ENCODE data around the gene AKAP12. TPM values are rescaled to one million over a fixed set of nuclear protein-coding genes. Genes with fewer than 3 reads are reported as not detected.

Gene AKAP12
- total RNA-seq, 2 donors from 2014 or later, result 4.7 TPM; not detected in 1

DNA sequence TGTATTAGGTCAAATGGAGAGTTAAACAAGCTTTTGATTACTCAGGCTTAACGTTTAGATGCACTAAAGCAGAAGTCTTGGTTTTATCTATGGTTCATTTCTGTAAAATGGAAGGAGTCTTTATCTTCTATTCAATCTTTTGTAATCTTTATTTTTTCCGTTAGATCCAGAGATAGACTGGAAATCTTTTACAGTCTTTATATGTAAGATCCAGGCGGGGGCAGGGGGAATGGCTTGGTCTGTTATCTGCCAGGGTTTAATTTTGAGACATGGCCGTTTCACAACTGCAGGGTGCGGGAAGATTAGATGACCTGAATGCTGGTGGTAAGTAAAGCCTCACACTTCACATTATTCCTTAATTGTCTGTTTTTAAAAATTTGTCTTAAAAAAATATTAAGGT is 3.7 kb downstream of the AKAP12 start:
- Mint-ChIP-seq H3K9me3 (no peaks in the 10 kb centered on the region), H3K36me3 (peaks cover 5% of the 10 kb centered on the region), H3K27me3 (peaks cover 39 to 44% of the 10 kb centered on the region in 2 donors), H3K4me3 (peak overlapping the region; percentile 45), H3K27ac (no peak overlapping the region), H3K4me1 (ENCODE audit: low read depth in 2 of 2) (no peaks in the 10 kb centered on the region)
- DNase-seq (ENCODE audit: low spot score) (no peak), ATAC-seq (no peak)

DNA sequence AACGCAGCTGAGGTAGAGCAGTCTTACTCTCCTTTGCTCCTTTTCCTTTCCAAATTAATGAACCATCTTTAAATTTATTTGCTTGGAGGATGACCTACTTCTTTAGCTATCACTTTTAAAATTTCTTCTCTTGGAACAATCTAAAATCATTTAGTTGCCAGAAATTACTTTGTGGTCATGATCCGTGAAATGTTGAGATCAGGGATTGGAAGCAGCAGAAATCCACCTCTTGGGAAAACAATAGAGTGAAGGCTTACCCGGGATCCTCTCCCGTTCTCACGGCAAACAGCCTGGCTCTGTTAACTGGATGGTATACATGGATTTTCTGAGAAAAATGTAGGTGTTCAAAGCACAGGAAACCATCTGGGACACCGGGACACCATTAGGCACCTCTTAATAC is 7.7 kb downstream of the AKAP12 start:
- DNase-seq (ENCODE audit: low spot score), result no peak
- Mint-ChIP-seq H3K9me3 (no peaks in the 10 kb centered on the region), H3K36me3 (peaks cover under 1% of the 10 kb centered on the region), H3K4me1 (ENCODE audit: low read depth in 2 of 2) (no peaks in the 10 kb centered on the region), H3K27me3 (peaks cover 29 to 32% of the 10 kb centered on the region in 2 donors), H3K4me3 (no peak overlapping the region), H3K27ac (no peak overlapping the region)
- no peak for ATAC-seq

DNA sequence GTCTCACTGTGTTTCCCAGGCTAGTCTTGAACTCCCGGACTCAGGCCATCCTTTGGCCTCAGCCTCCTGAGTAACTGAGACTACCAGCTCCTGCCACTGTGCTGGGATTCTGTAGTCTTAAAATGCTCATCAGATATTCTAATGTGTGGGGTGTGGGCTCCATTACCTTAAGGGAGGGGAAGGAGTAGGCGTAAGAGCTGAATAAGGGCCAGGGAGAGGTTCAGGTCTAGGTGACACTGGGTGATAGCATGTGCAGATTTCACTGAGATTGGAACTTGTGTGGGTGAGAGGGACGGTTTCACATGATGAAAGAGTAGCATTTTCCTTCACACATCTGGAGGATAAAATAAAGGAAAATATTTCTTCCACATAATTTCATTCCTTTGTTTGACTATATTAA is 8.5 kb downstream of the AKAP12 start:
- Mint-ChIP-seq H3K4me1 (ENCODE audit: low read depth in 2 of 2) (no peaks in the 10 kb centered on the region), H3K27ac (no peak overlapping the region), H3K9me3 (no peaks in the 10 kb centered on the region), H3K27me3 (peaks cover 21 to 25% of the 10 kb centered on the region in 2 donors), H3K4me3 (no peak overlapping the region), H3K36me3 (no peaks in the 10 kb centered on the region)
- no peak for ATAC-seq
- DNase-seq (ENCODE audit: low spot score), result no peak

DNA sequence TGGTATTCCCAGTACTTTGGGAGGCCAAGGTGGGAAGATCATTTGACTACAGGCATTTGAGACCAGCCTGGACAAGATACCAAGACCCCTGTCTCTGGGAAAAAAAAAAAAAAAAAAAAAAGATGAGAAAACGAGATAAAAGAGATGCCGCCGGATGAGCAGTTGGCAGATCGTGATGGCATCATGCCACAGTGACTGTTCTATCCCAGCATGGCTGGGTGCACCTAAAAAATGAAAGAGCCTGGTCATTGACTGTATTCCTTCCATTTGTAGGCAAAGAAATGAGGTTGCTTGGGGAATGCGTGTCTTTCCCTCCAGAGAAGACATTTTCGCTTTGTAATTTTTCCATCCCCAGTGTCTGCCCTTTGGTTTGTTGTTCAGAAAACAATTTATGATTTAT is 12.9 kb downstream of the AKAP12 start:
- no peak for ATAC-seq
- Mint-ChIP-seq H3K4me1 (ENCODE audit: low read depth in 2 of 2) (no peaks in the 10 kb centered on the region), H3K27ac (no peak overlapping the region), H3K9me3 (no peaks in the 10 kb centered on the region), H3K36me3 (no peaks in the 10 kb centered on the region), H3K4me3 (no peak overlapping the region), H3K27me3 (peaks cover 15 to 20% of the 10 kb centered on the region in 2 donors)
- DNase-seq (ENCODE audit: low spot score), result no peak

DNA sequence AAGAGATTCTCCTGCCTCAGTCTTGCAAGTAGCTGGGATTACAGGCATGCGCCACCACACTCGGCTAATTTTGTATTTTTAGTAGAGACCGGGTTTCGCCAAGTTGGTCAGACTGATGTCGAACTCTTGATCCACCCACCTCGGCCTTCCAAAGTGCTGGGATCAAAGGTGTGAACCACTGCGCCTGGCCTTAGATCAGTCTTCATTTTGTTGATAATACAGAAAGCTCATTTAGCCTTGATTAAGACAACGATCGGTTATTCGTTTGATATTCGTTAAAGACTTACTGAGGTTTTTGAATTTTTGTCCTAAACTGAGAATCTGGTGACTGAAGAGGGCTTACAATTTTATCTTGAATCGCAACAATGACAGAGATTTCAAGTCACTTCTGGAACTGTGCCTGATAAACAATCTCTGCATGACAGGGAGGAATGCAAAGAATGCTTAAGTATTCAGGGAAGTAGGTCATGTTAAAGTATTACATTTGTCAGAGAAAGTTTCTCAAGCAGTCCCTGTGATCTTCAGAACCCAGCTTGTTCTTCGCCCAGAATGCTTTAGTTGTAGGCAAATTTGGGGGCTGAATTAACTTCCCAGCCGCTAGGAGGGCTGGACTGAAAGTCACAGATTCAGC is 14.8 kb downstream of the AKAP12 start:
- ATAC-seq (no peak), DNase-seq (ENCODE audit: low spot score) (no peak)
- H3K36me3 Mint-ChIP-seq, result no peaks in the 10 kb centered on the region
- H3K27ac Mint-ChIP-seq, result no peak overlapping the region
- no peaks in the 10 kb centered on the region for H3K4me1 Mint-ChIP-seq (ENCODE audit: low read depth in 2 of 2)
- H3K9me3 Mint-ChIP-seq, result no peaks in the 10 kb centered on the region
- peaks cover 15 to 27% of the 10 kb centered on the region in 2 donors for H3K27me3 Mint-ChIP-seq
- no peak overlapping the region for H3K4me3 Mint-ChIP-seq

DNA sequence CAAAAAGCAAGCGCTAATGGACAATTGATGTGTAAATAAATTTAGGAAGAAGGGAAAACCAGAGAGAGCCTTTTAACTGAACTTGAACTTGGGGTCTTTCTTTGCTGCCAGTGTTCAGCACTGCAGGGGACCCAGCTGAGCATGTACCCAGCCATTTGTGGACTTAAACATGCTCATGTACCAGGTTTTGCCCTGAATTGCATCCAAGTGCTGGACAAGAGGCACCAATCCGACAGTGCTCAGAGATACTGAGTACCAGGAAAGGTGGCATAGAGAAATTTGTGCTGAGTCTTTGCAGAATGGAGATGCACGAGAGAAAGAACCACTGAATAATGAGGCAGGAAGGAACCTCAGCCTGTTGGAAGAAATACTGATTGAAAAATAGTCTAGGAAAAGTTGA is 16.0 kb downstream of the AKAP12 start:
- no peaks in the 10 kb centered on the region for H3K9me3 Mint-ChIP-seq
- H3K27me3 Mint-ChIP-seq, result peaks cover 15 to 26% of the 10 kb centered on the region in 2 donors
- no peaks in the 10 kb centered on the region for H3K36me3 Mint-ChIP-seq
- ATAC-seq (no peak), DNase-seq (ENCODE audit: low spot score) (no peak)
- H3K27ac Mint-ChIP-seq, result no peak overlapping the region
- no peak overlapping the region for H3K4me3 Mint-ChIP-seq
- H3K4me1 Mint-ChIP-seq (ENCODE audit: low read depth in 2 of 2), result no peaks in the 10 kb centered on the region

DNA sequence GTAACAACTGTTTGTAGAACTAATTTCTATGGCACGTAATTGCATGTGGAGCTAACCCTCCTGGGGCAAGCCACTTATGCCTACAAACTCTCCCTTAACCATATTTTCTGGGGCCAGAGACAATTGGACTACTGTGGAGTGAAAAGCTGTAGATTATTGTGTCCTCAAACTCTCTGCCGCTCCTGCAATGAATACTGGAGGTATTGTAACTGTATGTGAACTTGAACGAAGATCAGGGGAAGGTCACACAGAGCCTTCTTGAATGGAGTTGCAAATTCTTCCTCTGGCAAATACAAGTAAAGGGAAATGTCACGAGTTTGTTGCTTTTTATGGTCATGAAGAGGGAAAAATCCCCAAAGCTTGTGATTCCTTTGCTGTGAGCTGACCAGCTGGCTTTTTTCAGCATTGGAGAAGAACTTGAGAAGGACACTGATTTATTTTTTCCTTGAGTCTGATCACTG is 18.2 kb downstream of the AKAP12 start:
- ATAC-seq, result no peak
- Mint-ChIP-seq H3K36me3 (no peaks in the 10 kb centered on the region), H3K4me3 (no peak overlapping the region), H3K27ac (no peak overlapping the region), H3K27me3 (peaks cover 10 to 19% of the 10 kb centered on the region in 2 donors), H3K4me1 (ENCODE audit: low read depth in 2 of 2) (no peaks in the 10 kb centered on the region), H3K9me3 (no peaks in the 10 kb centered on the region)
- no peak for DNase-seq (ENCODE audit: low spot score)

DNA sequence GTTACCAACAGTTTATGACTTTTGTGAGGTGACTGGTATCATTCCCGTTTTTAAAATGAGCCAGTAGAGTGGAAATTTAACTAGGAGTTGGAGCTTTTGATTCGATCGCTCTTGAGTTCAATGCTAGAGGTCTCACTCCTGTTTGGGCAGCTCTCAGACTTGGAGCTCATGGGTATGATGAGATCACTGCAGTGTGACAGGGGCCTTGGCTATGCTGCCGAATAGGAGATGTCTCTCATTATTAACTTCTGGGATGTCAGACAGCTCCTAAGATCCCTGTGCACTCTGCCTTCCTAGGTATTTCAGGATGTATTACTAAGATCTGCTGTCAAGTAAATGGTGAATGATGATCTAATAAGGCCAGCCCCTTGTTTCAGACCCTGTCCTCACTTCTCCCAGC is 20.4 kb downstream of the AKAP12 start:
- no peaks in the 10 kb centered on the region for H3K4me1 Mint-ChIP-seq (ENCODE audit: low read depth in 2 of 2)

DNA sequence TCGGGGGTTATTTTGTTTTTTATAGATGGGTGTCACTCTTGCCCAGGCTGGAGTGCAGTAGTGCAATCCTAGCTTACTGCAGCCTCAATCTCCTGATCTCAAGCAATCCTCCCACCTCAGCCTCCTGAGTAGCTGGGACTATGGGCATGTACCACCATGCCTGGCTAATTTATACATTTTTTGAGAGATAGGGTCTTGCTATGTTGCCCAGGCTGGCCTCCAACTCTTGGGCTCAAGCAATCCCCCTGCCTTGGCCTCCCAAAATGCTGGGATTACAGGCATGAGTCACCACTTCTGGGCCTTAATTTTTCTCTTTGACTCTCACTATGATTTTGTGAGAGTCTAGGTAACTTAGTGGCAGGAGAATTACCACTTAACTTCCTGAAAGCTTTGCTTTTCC is 23.3 kb downstream of the AKAP12 start:
- Mint-ChIP-seq H3K4me1 (ENCODE audit: low read depth in 2 of 2) (no peaks in the 10 kb centered on the region), H3K27ac (no peak overlapping the region), H3K9me3 (no peaks in the 10 kb centered on the region), H3K4me3 (no peak overlapping the region), H3K27me3 (peaks cover 10 to 28% of the 10 kb centered on the region in 2 donors), H3K36me3 (no peaks in the 10 kb centered on the region)
- no peak for DNase-seq (ENCODE audit: low spot score)
- ATAC-seq, result no peak

More for the DNA sequence above, 20.4 kb downstream of the AKAP12 start:
- peaks cover 8 to 26% of the 10 kb centered on the region in 2 donors for H3K27me3 Mint-ChIP-seq
- no peak for DNase-seq (ENCODE audit: low spot score)
- no peaks in the 10 kb centered on the region for H3K9me3 Mint-ChIP-seq
- H3K27ac Mint-ChIP-seq, result no peak overlapping the region
- no peak for ATAC-seq
- no peak overlapping the region for H3K4me3 Mint-ChIP-seq
- H3K36me3 Mint-ChIP-seq, result no peaks in the 10 kb centered on the region

DNA sequence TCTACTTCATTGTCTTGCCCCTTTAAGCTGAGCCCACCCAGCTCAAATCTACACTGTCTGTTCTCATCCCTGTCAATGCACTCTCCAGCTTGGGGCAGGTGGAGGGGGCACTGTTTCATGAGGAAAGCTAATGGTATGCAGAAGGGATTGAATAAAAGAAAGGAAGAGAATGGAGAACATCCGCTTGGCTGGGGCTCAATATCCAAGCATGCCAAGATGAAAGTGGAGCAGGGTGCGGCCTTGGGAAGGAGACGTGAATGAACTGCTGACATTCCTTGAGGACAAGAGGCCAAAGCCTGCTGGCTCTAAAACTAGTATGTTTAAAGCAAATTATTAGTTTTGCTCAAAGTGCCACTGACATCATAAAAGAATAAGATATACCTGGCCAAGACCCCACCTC is 24.2 kb downstream of the AKAP12 start:
- Mint-ChIP-seq H3K9me3 (no peaks in the 10 kb centered on the region), H3K36me3 (no peaks in the 10 kb centered on the region), H3K4me3 (no peak overlapping the region), H3K4me1 (ENCODE audit: low read depth in 2 of 2) (no peaks in the 10 kb centered on the region), H3K27ac (no peak overlapping the region), H3K27me3 (peaks cover 6 to 25% of the 10 kb centered on the region in 2 donors)
- ATAC-seq (no peak), DNase-seq (ENCODE audit: low spot score) (no peak)

DNA sequence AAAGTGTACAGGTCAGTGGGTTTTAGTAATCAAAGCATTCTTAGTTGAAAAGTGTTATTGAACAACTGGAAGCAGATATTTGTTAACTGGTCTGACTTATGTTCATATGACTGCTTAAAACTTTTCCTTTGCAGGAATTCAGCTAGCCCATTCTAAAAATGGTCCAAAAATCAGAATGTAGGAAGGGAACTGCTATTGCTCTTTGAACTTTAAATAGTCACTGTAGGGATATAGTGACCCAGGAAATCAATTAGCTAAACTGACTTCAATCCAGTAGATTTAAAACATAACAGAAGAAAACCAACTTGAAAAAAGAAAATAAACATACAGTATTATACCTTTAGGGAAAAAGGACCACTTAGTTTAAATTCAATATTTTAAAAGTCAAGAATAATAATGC is 25.5 kb downstream of the AKAP12 start:
- peaks cover 12 to 34% of the 10 kb centered on the region in 2 donors for H3K27me3 Mint-ChIP-seq
- H3K36me3 Mint-ChIP-seq, result no peaks in the 10 kb centered on the region
- DNase-seq (ENCODE audit: low spot score) (no peak), ATAC-seq (no peak)
- no peaks in the 10 kb centered on the region for H3K9me3 Mint-ChIP-seq
- H3K4me1 Mint-ChIP-seq (ENCODE audit: low read depth in 2 of 2), result no peaks in the 10 kb centered on the region
- no peak overlapping the region for H3K27ac Mint-ChIP-seq
- H3K4me3 Mint-ChIP-seq, result no peak overlapping the region

DNA sequence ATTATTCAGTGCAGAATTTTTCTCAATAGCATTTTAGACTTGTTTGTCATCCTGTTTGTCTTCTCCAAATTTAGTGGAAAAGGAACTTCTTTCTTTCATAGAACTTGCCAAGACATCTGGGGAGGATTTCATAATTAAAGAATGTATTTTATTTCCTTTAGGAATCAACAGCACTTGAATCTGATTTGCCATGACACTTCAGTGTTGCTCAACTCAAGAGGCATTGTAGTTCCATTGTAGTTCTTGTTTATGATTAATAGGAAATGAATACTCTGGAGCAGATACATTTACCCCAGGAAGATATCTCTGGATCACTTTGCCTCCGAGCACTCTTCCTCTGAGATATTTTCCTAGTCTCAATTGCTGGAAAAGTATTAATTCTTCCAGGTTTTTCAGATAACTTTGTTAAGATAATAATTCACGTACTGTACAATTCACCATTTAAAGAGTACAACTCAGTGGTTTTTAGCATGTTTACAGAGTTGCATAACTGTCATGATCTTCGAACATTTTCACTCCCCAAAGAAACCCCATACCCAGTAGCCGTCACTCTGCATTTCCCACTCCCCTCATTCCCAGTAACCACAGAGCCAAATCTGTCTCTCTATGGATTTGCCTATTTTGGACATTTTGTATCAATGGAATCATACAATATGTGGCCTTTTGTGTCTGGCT is 29.7 kb downstream of the AKAP12 start:
- Mint-ChIP-seq H3K9me3 (no peaks in the 10 kb centered on the region), H3K4me3 (peak overlapping the region; percentile 30), H3K36me3 (no peaks in the 10 kb centered on the region), H3K27me3 (peaks cover 12 to 27% of the 10 kb centered on the region in 2 donors), H3K4me1 (ENCODE audit: low read depth in 2 of 2) (no peaks in the 10 kb centered on the region), H3K27ac (no peak overlapping the region)
- ATAC-seq (no peak), DNase-seq (ENCODE audit: low spot score) (no peak)

DNA sequence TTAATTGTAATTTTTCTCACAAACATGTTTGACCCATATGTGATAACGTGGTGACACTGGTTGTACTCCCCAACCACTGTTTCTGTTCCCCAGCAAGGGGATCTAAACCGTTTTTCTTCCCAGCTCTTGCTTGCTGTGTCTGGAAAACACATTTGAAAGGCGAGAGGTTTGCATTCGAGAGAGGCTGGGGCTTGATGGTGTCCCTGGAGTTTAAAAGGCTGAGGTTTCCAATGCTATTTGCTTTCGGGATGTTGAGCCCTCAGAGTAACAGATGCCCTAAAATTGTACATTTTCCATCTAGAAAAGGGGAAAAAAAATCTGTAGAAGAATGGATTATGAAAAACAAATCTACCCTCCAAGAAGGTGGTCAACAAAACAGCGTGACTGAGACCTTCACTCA is 35.4 kb downstream of the AKAP12 start:
- DNase-seq (ENCODE audit: low spot score) (no peak), ATAC-seq (no peak)
- Mint-ChIP-seq H3K4me3 (no peak overlapping the region), H3K9me3 (no peaks in the 10 kb centered on the region), H3K27me3 (peaks cover 7 to 13% of the 10 kb centered on the region in 2 donors), H3K4me1 (ENCODE audit: low read depth in 2 of 2) (no peaks in the 10 kb centered on the region), H3K27ac (no peak overlapping the region), H3K36me3 (no peaks in the 10 kb centered on the region)

DNA sequence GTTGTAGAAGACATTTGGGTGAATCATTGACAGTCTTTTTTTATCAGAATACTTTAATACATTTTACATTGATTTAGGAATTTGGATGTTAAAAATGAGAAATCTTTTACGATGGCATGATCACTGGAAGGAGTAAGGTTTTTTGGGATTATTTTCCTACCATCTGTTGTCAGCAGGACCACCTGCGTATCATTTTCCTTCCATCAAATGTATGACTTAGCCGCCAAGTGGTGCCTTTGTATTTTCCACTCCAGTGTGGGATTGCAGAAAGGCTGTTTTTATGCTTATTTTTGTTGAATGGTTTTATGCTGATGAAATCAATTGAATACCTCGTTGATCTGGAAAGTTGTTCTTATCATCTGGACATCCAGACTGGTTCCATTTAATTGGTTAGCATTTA is 35.8 kb downstream of the AKAP12 start:
- no peaks in the 10 kb centered on the region for H3K36me3 Mint-ChIP-seq
- ATAC-seq (no peak), DNase-seq (ENCODE audit: low spot score) (no peak)
- H3K27ac Mint-ChIP-seq, result no peak overlapping the region
- no peaks in the 10 kb centered on the region for H3K9me3 Mint-ChIP-seq
- H3K27me3 Mint-ChIP-seq, result peaks cover 9 to 13% of the 10 kb centered on the region in 2 donors
- no peaks in the 10 kb centered on the region for H3K4me1 Mint-ChIP-seq (ENCODE audit: low read depth in 2 of 2)
- H3K4me3 Mint-ChIP-seq, result no peak overlapping the region

Measured in natural killer cell treated with Interleukin-12 subunit alpha and Interleukin-12 subunit beta and Interleukin-15 and Interleukin-18, amount 100 ng/mL, for 72 hours (primary cell).